ENCODE measurements around the gene PTPRN2.

DNA sequence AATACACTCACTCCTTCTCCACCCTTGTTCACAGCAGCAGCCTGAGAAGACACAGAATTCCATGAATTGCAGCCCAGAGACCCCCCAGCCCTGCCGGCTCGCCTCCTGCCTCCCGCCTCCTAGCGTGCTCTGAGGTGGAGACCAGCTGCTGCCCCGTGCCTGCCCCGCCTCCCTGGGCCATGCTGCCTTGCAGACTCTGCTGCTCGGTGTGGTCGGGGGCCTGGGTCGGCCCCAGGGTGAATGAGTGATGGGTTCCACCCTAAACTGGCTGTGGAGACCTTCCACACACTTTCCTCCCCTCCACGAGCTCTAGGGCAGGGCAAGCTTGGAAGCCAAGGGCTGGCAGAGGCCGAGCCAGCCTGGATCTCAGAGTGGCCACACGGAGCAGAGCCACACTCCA, 771.5 kb downstream of the PTPRN2 start:
- TF ChIP-seq, protein P1, sequence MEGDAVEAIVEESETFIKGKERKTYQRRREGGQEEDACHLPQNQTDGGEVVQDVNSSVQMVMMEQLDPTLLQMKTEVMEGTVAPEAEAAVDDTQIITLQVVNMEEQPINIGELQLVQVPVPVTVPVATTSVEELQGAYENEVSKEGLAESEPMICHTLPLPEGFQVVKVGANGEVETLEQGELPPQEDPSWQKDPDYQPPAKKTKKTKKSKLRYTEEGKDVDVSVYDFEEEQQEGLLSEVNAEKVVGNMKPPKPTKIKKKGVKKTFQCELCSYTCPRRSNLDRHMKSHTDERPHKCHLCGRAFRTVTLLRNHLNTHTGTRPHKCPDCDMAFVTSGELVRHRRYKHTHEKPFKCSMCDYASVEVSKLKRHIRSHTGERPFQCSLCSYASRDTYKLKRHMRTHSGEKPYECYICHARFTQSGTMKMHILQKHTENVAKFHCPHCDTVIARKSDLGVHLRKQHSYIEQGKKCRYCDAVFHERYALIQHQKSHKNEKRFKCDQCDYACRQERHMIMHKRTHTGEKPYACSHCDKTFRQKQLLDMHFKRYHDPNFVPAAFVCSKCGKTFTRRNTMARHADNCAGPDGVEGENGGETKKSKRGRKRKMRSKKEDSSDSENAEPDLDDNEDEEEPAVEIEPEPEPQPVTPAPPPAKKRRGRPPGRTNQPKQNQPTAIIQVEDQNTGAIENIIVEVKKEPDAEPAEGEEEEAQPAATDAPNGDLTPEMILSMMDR (IDR thresholded peaks at IDR 0.05), result no peak
- no peak for TF ChIP-seq POLR2AphosphoS5 (IDR thresholded peaks at IDR 0.05)
